Activated naive CD4-positive, alpha-beta T cell treated with anti-CD3 and anti-CD28 coated beads for 36 hours (primary cell): ENCODE data around the gene SLC44A1. TPM values are rescaled to one million over a fixed set of nuclear protein-coding genes. Genes with fewer than 3 reads are reported as not detected.

Experiments used
- CTCF ChIA-PET: fragments of 350-600 bp; sonication (Branson Sonifier 250); formaldehyde crosslinking; loops from one replicate; lab custom pipeline; 2021; ENCODE audit warnings: antibody characterized with exemption; lab: Charles Lee
- DNase-seq: peaks from one replicate; pipeline ENCODE4 v3.0.0-alpha.2; 2020
- H3K27ac Mint-ChIP-seq: one replicate; pipeline ENCODE4 v1.8.0; 2021; ENCODE audit warnings: mild to moderate bottlenecking, mixed read lengths
- H3K27me3 Mint-ChIP-seq: one replicate; pipeline ENCODE4 v1.8.0; 2021; ENCODE audit warnings: low read depth, mixed read lengths
- H3K36me3 Mint-ChIP-seq: one replicate; pipeline ENCODE4 v1.8.0; 2021; ENCODE audit warnings: low read depth, mixed read lengths
- H3K4me1 Mint-ChIP-seq: one replicate; pipeline ENCODE4 v1.8.0; 2021; ENCODE audit warnings: low read depth, mixed read lengths
- H3K4me3 Mint-ChIP-seq: one replicate; pipeline ENCODE4 v1.8.0; 2021; ENCODE audit warnings: mild to moderate bottlenecking, moderate library complexity, mixed read lengths
- H3K9me3 Mint-ChIP-seq: one replicate; pipeline ENCODE4 v1.8.0; 2021; ENCODE audit warnings: mixed read lengths
- intact Hi-C: fragments of 100-400 bp; cut with micrococcal nuclease; formaldehyde crosslinking; loops from one replicate; pipeline ENCODE4 v1.15.1; 2023
- total RNA-seq, 2 experiments: library from RNA; stranded (reverse); gene quantifications; one replicate each; pipeline ENCODE4 v1.2.3, GENCODE V29; 2021

Gene SLC44A1
- total RNA-seq, 2 experiments from 2014 or later, result 17.6 to 18.6 TPM

GRCh38 chr9:105483618-105484017, 239.2 kb downstream of the SLC44A1 start:
- H3K27ac Mint-ChIP-seq, result no peak overlapping the region
- no peaks in the 10 kb centered on the region for H3K27me3 Mint-ChIP-seq
- CTCF ChIA-PET, result no interaction called here
- no peak overlapping the region for H3K4me3 Mint-ChIP-seq
- no peaks in the 10 kb centered on the region for H3K9me3 Mint-ChIP-seq
- intact Hi-C loops, result no loop called here
- DNase-seq, result no peak
- no peaks in the 10 kb centered on the region for H3K36me3 Mint-ChIP-seq
- no peaks in the 10 kb centered on the region for H3K4me1 Mint-ChIP-seq

GRCh38 chr9:105484226-105484625, 239.8 kb downstream of the SLC44A1 start:
- no peak for DNase-seq
- Mint-ChIP-seq H3K4me3 (no peak overlapping the region), H3K4me1 (no peaks in the 10 kb centered on the region), H3K36me3 (no peaks in the 10 kb centered on the region), H3K9me3 (no peaks in the 10 kb centered on the region), H3K27me3 (no peaks in the 10 kb centered on the region), H3K27ac (no peak overlapping the region)
- CTCF ChIA-PET, result no interaction called here
- intact Hi-C loops, result no loop called here

GRCh38 chr9:105485131-105485530, 240.7 kb downstream of the SLC44A1 start:
- H3K36me3 Mint-ChIP-seq, result no peaks in the 10 kb centered on the region
- H3K9me3 Mint-ChIP-seq, result peaks cover 1% of the 10 kb centered on the region
- no peaks in the 10 kb centered on the region for H3K4me1 Mint-ChIP-seq
- H3K27me3 Mint-ChIP-seq, result no peaks in the 10 kb centered on the region
- intact Hi-C loops, result no loop called here
- DNase-seq, result no peak
- CTCF ChIA-PET, result no interaction called here
- H3K27ac Mint-ChIP-seq, result no peak overlapping the region
- H3K4me3 Mint-ChIP-seq, result no peak overlapping the region

Other genes starting within 250 kb of the SLC44A1 start
- under 1 TPM; 0.79 to 0.86 TPM for gene FSD1L, start 203.4 kb downstream of the SLC44A1 start, total RNA-seq